Measurements from ENCODE around the gene SRC.

- no peak for TF ChIP-seq CTCF (IDR thresholded peaks at IDR 0.05)
- no peak for TF ChIP-seq POLR2A (IDR thresholded peaks at IDR 0.05)
Observed at GRCh38 chr20:37362231-37362792, 16.4 kb downstream of the SRC start.

Measured in thyroid gland (tissue), 4 donors.